GM19452 (cell line): ENCODE results near the gene RNF151.
"Not testable (repeated sequence)": the region's sequence is repeated elsewhere in the genome, so short reads cannot be mapped to it uniquely, and the experiment has no call there.

Experiments
- ATAC-seq: cut with Tn5 transposase; IDR thresholded peaks from one replicate; pipeline ENCODE4 v1.9.1; 2021; ENCODE audit not compliant: unreplicated experiment

RNF151 gene

DNA sequence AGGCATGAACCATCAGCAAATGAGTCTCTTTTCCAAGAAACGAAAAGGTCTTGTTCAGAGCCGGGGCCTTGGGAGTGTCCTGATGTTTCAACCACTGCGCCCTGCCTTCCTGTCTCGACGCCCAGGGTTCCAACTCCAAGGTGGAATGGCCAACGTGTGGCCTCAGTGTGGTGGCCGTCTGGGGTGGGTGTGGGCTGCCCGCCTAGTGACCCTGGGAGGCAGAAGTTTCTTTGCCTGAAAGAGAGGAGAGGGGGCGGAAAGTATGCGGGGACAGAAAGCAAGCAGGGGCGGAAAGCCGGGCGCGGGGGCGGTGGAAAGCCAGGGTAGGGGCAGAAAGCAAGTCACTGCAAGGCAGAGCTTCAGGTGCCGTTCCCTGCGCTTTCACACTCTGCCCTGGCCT lies 27.7 kb upstream of the RNF151 start:
- ATAC-seq, result no peak

DNA sequence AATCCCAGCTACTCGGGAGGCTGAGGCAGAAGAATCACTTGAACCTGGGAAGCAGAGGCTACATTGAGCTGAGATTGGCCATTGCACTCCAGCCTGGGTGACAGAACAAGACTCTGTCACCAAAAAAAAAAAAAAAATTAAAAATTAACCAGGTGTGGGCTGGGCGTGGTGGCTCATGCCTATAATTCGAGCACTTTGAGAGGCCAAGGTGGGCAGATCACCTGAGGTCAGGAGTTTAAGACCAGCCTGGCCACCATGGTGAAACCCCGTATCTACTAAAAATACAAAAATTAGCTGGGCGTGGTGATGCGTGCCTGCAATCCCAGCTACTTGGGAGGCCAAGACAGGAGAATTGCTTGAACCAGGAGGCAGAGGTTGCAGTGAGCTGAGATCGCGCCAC lies 26.8 kb upstream of the RNF151 start:
- not testable (repeated sequence) for ATAC-seq

GRCh38 chr16:1940273-1941161 lies 26.1 kb upstream of the RNF151 start:
- ATAC-seq, result no peak

- ATAC-seq, result no peak
Observed at GRCh38 chr16:1941162-1942046, 25.3 kb upstream of the RNF151 start.

- no peak for ATAC-seq
Observed at GRCh38 chr16:1942047-1942809, 24.4 kb upstream of the RNF151 start.

- peak; percentile 93 for ATAC-seq
Observed at GRCh38 chr16:1942810-1943726, 23.6 kb upstream of the RNF151 start, which contains the start of gene MSRB1. MSRB1 (minus strand) TSS chr16:1943199; CDS start chr16:1943156, 43 bp downstream.

- no peak for ATAC-seq
Observed at GRCh38 chr16:1944612-1945199, 21.9 kb upstream of the RNF151 start.

DNA sequence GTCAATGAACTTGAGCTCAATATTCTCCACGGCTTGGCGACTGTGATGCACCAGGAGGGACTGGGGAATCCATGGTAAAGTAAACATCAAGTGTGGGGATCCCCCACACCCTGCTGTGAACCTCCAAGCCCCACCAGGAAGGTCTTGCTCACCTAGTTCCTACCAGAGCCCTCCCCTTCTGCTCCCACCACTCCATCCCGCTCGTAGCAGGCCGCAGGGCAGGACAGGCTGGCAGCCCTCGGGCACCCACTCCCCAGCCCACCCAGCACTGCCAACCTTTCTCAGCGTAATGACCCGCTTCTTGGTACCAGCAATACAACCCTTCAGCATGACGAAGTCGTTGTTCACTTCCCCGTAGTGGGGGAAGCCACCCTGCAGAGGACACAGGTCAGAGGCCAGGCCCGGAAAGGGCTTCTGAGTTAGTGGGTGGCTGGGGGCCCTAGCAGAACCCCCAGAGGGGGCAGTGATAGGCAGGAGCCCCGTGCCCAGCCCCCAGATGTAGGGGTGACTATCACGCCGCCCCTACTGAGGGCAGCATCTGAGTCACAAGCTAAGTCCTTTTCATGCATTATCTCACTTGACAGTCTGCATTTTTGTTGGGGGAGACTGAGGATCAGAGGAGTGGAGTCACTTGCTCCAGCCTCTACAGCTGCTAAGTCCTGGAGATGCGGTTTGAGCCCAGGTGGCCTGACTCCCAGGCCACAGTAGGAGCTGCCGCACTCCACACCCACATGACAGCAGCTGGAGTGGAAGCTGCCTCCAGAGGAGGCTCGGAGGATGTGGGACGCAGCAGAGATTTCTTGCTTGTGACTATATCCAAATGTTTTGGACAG lies 20.9 kb upstream of the RNF151 start:
- no peak for ATAC-seq

DNA sequence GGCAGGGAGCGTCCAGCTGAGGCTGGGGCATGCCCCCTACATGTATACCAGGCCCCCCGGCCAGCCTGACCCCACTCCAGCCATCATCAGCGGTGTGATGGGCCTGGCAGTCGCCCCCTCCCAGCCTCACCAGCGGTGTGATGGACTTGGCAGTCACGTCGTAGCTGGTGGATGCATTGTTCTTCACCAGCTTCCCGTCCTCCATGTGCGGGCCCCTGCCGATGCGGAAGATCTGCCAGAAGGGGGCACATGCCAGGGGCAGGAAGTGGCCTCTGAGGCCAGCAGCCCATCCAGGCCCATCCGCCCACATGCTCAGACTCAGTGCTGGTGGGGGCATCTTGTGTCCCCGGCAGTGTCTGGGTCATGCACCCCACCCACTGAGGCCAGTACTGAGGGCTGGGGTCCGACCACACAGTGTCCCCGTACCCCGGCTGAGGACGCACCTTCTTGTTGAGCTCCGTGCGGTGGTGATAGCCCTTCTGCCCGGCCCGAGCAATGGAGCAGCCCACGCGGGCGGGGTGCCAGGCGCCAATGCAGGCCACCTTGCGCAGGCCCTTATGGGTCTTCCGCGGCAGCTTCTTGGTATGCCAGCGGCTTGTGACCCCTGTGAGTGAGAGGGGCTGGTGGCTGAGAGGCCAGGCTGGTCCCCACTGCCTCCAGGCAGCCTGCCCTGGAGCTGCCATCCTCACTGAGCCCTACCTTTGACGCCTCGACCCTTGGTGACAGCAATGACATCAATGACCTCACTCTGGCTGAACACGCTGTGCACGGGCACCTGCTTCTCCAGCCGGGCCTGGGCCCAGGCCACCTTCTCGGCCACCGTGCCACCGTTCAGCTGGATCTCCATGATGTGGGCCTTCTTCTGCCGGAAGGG lies 19.9 kb upstream of the RNF151 start:
- ATAC-seq, result no peak

GRCh38 chr16:1947369-1947670 lies 19.3 kb upstream of the RNF151 start:
- no peak for ATAC-seq

DNA sequence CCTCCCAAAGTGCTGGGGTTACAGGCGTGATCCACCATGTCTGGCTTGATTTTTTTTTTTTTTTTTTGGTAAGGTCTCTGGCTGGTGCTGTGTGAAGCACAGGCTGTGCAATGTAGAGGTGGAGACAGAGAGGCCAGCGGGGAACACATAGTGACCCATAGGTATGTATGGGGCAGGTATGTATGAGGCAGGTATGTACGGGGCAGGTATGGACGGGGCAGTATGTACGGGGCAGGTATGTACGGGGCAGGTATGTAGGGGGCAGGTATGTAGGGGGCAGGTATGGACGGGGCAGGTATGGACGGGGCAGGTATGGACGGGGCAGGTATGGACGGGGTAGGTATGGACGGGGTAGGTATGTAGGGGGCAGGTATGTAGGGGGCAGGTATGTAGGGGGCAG lies 17.1 kb upstream of the RNF151 start:
- no peak for ATAC-seq

GRCh38 chr16:1950047-1950446 lies 16.6 kb upstream of the RNF151 start:
- no peak for ATAC-seq

DNA sequence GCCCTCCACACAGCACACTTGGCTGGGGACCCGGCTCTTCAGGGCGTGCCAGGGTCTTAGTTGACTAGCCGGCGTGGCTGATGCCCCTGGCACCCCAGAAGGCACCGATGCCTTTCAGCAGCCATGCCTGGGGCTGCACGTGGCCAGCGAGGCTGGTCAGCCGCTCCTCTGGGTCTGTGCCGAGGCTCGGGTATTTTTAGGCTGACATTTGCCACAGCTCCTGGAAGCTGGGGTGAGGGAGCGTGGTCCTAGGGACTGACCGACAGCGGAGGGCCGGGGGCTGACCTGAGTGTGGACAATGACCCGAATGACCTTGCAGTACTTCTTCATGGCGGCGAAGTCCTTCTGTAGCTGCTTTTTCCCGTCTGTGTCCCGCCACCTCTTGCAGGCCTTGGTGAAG lies 16.1 kb upstream of the RNF151 start:
- ATAC-seq, result no peak

GRCh38 chr16:1953734-1954133 lies 12.9 kb upstream of the RNF151 start:
- ATAC-seq, result no peak

DNA sequence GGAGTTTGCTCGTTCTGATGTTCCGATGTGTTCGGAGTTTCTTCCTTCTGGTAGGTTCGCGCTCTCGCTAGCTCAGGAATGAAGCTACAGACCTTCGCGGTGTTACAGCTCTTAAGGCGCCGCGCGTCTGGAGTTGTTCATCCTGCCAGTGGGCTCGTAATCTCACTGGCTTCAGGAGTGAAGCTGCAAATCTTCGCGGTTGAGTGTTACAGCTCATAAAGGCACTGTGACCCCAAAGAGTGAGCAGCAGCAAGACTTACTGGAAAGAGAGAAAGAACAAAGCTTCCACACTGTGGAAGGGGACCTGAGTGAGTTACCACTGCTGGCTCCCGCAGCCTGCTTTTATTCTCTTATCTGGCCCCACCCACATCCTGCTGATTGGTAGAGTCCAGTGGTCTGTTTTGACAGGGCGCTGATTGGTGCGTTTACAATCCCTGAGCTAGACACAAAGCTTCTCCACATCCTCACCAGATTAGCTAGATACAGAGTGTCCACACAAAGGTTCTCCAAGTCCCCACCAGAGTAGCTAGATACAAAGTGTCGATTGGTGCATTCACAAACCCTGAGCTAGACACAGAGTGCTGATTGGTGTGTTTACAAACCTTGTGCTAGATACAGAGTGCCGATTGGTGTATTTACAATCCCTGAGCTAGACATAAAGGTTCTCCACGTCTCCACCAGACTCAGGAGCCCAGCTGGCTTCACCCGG lies 9.1 kb upstream of the RNF151 start:
- not testable (repeated sequence) for ATAC-seq

DNA sequence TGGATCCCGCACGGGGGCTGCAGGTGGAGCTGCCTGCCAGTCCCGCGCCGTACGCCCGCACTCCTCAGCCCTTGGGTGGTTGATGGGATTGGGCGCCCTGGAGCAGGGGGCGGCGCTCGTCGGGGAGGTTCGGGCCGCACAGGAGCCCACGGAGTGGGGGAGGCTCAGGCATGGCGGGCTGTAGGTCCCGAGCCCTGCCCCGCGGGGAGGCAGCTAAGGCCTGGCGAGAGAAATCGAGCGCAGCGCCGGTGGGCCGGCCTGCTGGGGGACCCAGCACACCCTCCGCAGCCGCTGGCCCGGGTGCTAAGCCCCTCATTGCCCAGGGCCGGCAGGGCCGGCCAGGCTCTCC lies 8.5 kb upstream of the RNF151 start:
- ATAC-seq, result not testable (repeated sequence)

GRCh38 chr16:1958715-1959268 lies 7.9 kb upstream of the RNF151 start:
- peak; percentile 14 for ATAC-seq
